Upper lobe of left lung (tissue), 6 donors: ENCODE results near the gene UACA. TPM values are rescaled to one million over a fixed set of nuclear protein-coding genes. Genes with fewer than 3 reads are reported as not detected.
"Not testable (repeated sequence)": the region's sequence is repeated elsewhere in the genome, so short reads cannot be mapped to it uniquely, and the experiment has no call there.

ENCODE experiments used
- ATAC-seq, 2 donors: fragments of 200-7000 bp; cut with Tn5 transposase; one replicate each; pipeline ENCODE4 v1.9.1; 2022; ENCODE audit warnings: mild to moderate bottlenecking in 2 of 2, moderate library complexity in 2 of 2; ENCODE audit not compliant: low FRiP score in 2 of 2
- DNase-seq, 2 donors: peaks; one replicate each; pipeline ENCODE4 v3.0.0-alpha.2; 2019 to 2020
- H3K27ac ChIP-seq, 4 donors: fragments of 200-600 bp; sonication (generic); one replicate each; pipeline ENCODE4 v1.5.1; 2016 to 2019
- H3K27me3 ChIP-seq, 4 donors: fragments of 200-600 bp; sonication (generic); one replicate each; pipeline ENCODE4 v1.5.1; 2017 to 2019
- H3K36me3 ChIP-seq, 4 donors: fragments of 200-600 bp; sonication (generic); one replicate each; pipeline ENCODE4 v1.5.1; 2016 to 2019
- H3K4me1 ChIP-seq, 4 donors: fragments of 200-600 bp; sonication (generic); one replicate each; pipeline ENCODE4 v1.5.1; 2018 to 2019
- H3K4me3 ChIP-seq, 4 donors: fragments of 200-600 bp; sonication (generic); one replicate each; pipeline ENCODE4 v1.5.1; 2017 to 2019; ENCODE audit warnings: mild to moderate bottlenecking in 2 of 4, moderate library complexity in 1 of 4
- H3K9me3 ChIP-seq, 4 donors: fragments of 200-600 bp; sonication (generic); one replicate each; pipeline ENCODE4 v1.5.1; 2018 to 2019
- CTCF ChIP-seq, 6 experiments: fragments of 450-650 bp in 4 of 6; fragments of 200-600 bp in 2 of 6; sonication (generic) in 2 of 6; IDR thresholded peaks; one replicate each; pipeline ENCODE4 v1.5.1; 2016 to 2019; ENCODE audit warnings: antibody characterized with exemption in 6 of 6
- EP300 ChIP-seq, 4 donors: sonication (generic); formaldehyde crosslinking; IDR thresholded peaks; one replicate each; pipeline ENCODE4 v1.5.1; 2017; ENCODE audit warnings: antibody characterized with exemption in 4 of 4, control low read depth in 2 of 4
- POLR2A ChIP-seq, 4 donors: fragments of 450-650 bp; IDR thresholded peaks; one replicate each; pipeline ENCODE4 v1.5.1; 2016 to 2017; ENCODE audit warnings: antibody characterized with exemption in 4 of 4, mild to moderate bottlenecking in 2 of 4
- POLR2AphosphoS5 ChIP-seq, 2 donors: sonication (generic); formaldehyde crosslinking; IDR thresholded peaks; one replicate each; pipeline ENCODE4 v1.5.1; 2017; ENCODE audit warnings: antibody characterized with exemption in 2 of 2
- WGBS, 2 donors: methylation state at CpG; one replicate each; pipeline ENCODE4 v1.1.5; 2017 to 2018; 5-methylcytosine and 5-hydroxymethylcytosine counted together
- total RNA-seq, 6 donors: library from RNA; depleted of rRNA in 4 of 6; stranded (reverse); fragments of >200 nt in 4 of 6; gene quantifications; one replicate each; pipeline versions ENCODE4 v1.1.0 to v1.2.1, GENCODE V29; 2016 to 2021
- donor health status: DM: no; HTN: no; CAD: no; lungs with moderate emphysema.
- donor health status: DM: no; HTN: yes; CAD: no; lungs with severe emphysema.

UACA gene
- total RNA-seq, 6 donors from 2014 or later: 23.9 to 83.8 (median 39.0) TPM

GRCh38 chr15:70750203-70750869 lies 13.0 kb downstream of the UACA start:
- Histone ChIP-seq H3K4me1 (peaks cover 32 to 45% (median 34%) of the 10 kb centered on the region in 4 donors), H3K36me3 (no peaks in the 10 kb centered on the region), H3K27ac (peak overlapping the region in 1 of 4 donors; percentile 59), H3K27me3 (no peaks in the 10 kb centered on the region), H3K4me3 (no peak overlapping the region), H3K9me3 (no peaks in the 10 kb centered on the region)
- DNase-seq (no peak), ATAC-seq (no peak)
- WGBS, 2 donors: 85 to 88% methylated on average over 8 of the region's 8 CpGs
- TF ChIP-seq EP300 (IDR thresholded peaks at IDR 0.05) (no peak), POLR2A (IDR thresholded peaks at IDR 0.05) (no peak), CTCF (IDR thresholded peaks at IDR 0.05) (no peak), POLR2AphosphoS5 (IDR thresholded peaks at IDR 0.05) (no peak)

GRCh38 chr15:70748281-70748747 lies 15.0 kb downstream of the UACA start:
- DNase-seq (peak in 1 of 2 donors; percentile 54), ATAC-seq (peak in 1 of 2 donors; percentile 68)
- Histone ChIP-seq H3K36me3 (no peaks in the 10 kb centered on the region), H3K4me1 (peaks cover 33 to 41% (median 36%) of the 10 kb centered on the region in 4 donors), H3K4me3 (no peak overlapping the region), H3K27me3 (no peaks in the 10 kb centered on the region), H3K9me3 (no peaks in the 10 kb centered on the region), H3K27ac (peak overlapping the region in 1 of 4 donors; percentile 19)
- WGBS, 2 donors: 41 to 46% methylated on average over 3 of the region's 3 CpGs
- TF ChIP-seq CTCF (IDR thresholded peaks at IDR 0.05) (no peak), POLR2A (IDR thresholded peaks at IDR 0.05) (no peak), POLR2AphosphoS5 (IDR thresholded peaks at IDR 0.05) (no peak), EP300 (IDR thresholded peaks at IDR 0.05) (no peak)

- H3K4me1 ChIP-seq: peaks cover 29 to 40% (median 36%) of the 10 kb centered on the region in 4 donors
- H3K36me3 ChIP-seq, ATAC-seq, H3K9me3 ChIP-seq, H3K27me3 ChIP-seq, H3K27ac ChIP-seq, H3K4me3 ChIP-seq, DNase-seq: not testable (repeated sequence)
Observed at GRCh38 chr15:70746598-70746997, 16.8 kb downstream of the UACA start.

DNA sequence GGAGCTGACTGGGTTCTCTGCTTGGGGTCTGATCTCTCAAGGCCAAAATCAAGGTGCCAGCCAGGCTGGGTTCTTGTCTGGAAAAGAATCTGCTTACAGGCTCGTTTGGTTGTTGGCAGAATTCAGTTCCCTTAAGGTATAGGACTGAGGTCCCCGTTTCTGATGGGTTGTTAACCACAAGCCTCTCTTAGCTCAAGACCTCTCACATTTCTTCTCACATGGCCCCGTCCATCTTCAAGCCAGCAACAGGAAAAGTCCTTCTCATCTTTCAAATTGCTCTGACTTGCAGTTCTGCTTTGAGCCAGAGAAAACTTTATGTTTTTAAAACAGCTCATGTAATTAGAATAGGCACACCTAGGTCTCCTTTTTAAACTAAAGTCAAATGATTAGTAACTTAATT lies 20.4 kb downstream of the UACA start:
- Histone ChIP-seq H3K9me3 (no peaks in the 10 kb centered on the region), H3K4me3 (no peak overlapping the region), H3K27me3 (no peaks in the 10 kb centered on the region), H3K27ac (peak overlapping the region; percentile 55 to 83 (median 74)), H3K4me1 (peaks cover 30 to 38% (median 33%) of the 10 kb centered on the region in 4 donors), H3K36me3 (no peaks in the 10 kb centered on the region)
- TF ChIP-seq CTCF (IDR thresholded peaks at IDR 0.05): no peak
- TF ChIP-seq EP300 (IDR thresholded peaks at IDR 0.05): no peak
- no peak for TF ChIP-seq POLR2AphosphoS5 (IDR thresholded peaks at IDR 0.05)
- no peak for TF ChIP-seq POLR2A (IDR thresholded peaks at IDR 0.05)
- WGBS, 2 donors: 30 to 31% methylated on average over 3 of the region's 3 CpGs
- ATAC-seq (no peak), DNase-seq (no peak)

DNA sequence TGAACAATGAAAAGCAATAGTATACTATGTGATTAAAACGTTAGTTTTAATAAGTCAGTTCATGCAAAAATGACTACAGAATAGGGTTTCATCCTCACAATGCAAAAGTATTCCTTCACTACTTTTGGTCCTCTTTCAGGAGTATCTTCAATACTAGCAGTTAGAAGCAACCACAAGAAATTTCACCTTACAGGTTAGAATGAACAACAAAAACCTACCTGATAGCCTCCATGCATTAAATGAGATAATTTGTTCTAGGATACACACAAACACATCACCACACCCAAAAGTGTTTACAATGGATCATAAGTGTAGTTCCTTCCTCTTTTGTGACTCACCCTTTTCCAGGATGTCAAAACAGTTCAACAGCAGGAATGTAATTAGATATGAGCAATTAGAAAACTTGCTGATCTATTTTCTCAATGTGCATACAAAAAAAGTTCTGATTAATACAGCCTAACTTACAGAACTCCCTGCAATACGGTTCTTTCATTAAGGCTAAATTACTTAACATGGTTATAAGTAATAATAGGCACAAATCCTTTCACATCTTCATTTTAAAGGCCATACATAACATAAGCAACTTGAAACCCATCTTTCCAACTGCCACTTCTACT lies 21.6 kb downstream of the UACA start:
- ATAC-seq: peak in 1 of 2 donors; percentile 80
- H3K27ac ChIP-seq: peak overlapping the region in 3 of 4 donors; percentile 55 to 79 (median 68)
- H3K4me1 ChIP-seq: peaks cover 28 to 37% (median 32%) of the 10 kb centered on the region in 4 donors
- H3K36me3 ChIP-seq: no peaks in the 10 kb centered on the region
- H3K27me3 ChIP-seq: no peaks in the 10 kb centered on the region
- 38 to 49% methylated on average over 2 of the region's 2 CpGs for WGBS, 2 donors
- no peaks in the 10 kb centered on the region for H3K9me3 ChIP-seq
- DNase-seq: no peak
- no peak overlapping the region for H3K4me3 ChIP-seq
- TF ChIP-seq EP300 (IDR thresholded peaks at IDR 0.05) (peak in 2 of 4 donors; percentile 77 to 86), POLR2A (IDR thresholded peaks at IDR 0.05) (no peak), POLR2AphosphoS5 (IDR thresholded peaks at IDR 0.05) (peak in 1 of 2 donors; percentile 68), CTCF (IDR thresholded peaks at IDR 0.05) (no peak)
